Thyroid gland (tissue), 4 donors: Measurements from ENCODE around the gene ZNF407.

Experiments
- POLR2A ChIP-seq, 2 donors: fragments of 450-650 bp; IDR thresholded peaks; one replicate each; pipeline ENCODE4 v1.6.1; 2017; ENCODE audit warnings: antibody characterized with exemption in 2 of 2, mild to moderate bottlenecking in 2 of 2, moderate library complexity in 1 of 2
- TF ChIP-seq, protein P1 (sequence below), 6 experiments: fragments of 200-600 bp in 3 of 6; fragments of 450-650 bp in 3 of 6; sonication (generic) in 3 of 6; IDR thresholded peaks; one replicate each; pipeline ENCODE4 v1.5.1; 2016 to 2019; ENCODE audit warnings: antibody characterized with exemption in 6 of 6, mild to moderate bottlenecking in 2 of 6, inconsistent platforms in 1 of 6, moderate library complexity in 1 of 6

DNA sequence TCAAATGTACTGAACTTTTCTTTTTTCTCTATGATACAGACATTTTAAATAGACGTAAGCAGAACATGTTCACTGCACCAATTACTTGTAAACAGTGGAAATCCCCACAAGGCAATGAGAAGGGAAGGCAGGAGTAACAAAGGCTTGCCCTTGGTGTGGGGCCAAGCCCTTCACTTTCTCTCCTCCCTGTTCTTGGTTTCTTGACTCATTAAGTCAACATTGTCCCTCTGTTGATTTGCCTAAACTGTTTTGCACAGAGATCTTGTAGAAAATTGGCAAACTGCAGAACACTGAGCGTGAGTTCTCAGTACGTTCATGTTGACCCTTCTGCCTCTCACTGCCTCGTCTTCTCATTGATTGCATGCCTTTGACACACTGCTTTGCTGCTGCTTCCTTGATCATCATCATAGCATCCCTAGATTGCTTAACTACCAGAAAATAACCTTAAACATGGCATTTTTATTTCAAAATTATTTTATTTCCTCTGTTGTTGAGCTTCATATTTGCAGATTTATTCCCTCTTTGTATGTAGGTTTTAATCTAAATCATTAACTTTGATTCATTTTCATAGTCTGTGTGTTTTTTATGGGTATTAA lies 353.6 kb downstream of the ZNF407 start:
- TF ChIP-seq, protein P1, sequence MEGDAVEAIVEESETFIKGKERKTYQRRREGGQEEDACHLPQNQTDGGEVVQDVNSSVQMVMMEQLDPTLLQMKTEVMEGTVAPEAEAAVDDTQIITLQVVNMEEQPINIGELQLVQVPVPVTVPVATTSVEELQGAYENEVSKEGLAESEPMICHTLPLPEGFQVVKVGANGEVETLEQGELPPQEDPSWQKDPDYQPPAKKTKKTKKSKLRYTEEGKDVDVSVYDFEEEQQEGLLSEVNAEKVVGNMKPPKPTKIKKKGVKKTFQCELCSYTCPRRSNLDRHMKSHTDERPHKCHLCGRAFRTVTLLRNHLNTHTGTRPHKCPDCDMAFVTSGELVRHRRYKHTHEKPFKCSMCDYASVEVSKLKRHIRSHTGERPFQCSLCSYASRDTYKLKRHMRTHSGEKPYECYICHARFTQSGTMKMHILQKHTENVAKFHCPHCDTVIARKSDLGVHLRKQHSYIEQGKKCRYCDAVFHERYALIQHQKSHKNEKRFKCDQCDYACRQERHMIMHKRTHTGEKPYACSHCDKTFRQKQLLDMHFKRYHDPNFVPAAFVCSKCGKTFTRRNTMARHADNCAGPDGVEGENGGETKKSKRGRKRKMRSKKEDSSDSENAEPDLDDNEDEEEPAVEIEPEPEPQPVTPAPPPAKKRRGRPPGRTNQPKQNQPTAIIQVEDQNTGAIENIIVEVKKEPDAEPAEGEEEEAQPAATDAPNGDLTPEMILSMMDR (IDR thresholded peaks at IDR 0.05): no peak
- no peak for TF ChIP-seq POLR2A (IDR thresholded peaks at IDR 0.05)
